Measurements from ENCODE around the gene POLR2A.
"Not testable (repeated sequence)": the region's sequence is repeated elsewhere in the genome, so short reads cannot be mapped to it uniquely, and the experiment has no call there.

POLR2A gene

DNA sequence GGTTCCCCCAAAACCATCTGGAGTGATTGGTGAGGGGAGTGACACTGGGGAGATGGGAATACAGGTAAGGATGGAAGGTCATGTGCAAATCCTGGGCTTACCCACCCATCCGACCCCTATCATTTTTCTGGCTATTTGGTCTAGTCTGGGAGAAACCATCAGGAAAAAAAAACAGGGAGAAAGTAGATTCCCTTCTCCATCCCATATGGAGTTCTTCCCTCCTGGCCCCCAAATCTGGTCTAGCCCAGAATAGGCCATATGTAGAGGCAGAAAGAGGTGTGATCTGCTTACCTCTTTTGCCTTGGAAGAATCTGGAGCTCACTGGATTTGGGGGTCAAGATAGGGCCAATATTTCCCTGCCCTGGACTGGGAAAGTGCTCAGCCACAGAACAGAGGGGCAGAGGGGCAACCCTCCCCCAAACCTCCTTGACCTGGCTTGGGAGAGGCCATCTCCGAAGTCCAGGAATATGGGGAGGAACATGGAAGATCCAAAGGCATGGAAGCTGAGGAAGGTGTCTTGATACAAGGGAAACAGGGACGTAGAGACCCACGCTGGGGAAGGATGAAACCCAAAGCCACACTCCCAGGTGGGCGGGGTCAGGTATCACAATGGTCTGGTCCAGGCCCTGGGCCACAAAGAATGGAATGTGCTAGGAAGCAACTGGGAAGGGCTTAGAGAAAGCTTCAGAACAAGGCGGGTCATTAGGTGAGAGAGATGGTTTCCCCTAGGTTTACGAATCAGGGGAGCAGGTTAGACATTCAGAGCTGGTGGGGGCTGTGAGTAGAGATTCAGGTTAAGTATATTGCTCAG is 23.1 kb upstream of the POLR2A start:
- no peak for DNase-seq

DNA sequence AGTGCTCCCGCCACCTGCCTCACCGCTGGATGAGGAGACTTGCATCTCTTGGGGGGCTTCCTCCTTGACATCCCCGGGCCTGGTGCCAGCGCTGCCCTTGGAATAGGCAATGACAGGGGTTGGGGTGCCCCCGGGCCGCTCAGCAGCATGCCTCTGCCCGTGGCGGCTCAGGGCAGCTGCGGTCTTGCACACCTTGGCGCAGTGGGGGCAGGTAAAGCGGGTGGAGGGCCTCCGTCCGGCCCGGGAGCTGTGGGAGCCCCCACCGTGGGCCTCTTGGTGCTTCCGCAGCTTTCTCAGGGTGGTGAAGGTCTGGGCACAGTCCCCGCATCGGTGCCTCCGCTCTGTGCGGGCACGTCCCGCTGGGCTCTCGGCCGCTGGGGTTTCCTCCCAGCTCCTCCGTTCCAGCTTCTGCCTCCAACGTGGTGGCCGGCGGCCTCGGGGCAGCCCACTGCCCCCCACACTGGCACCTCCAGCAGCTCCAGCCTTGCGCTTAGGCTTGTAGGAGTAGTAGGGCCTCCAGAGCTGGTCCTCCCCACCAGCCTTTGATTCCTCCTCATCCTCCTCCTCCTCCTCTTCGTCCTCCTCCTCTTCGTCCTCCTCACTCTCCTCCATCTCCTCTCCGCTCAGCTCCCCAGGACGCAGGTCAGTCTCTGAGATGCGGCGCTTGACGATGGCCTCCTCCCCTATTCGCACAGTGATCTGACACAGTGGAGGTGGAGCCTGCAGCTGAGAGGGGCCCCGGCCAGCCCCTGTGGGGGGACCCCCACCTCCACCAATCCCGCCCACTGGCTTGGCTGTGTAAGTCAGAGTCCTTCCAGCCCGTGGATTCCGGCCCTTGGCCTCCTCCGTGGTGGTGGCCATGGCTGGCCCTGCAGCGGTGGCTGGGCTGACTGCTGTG is 21.4 kb upstream of the POLR2A start:
- DNase-seq: no peak

DNA sequence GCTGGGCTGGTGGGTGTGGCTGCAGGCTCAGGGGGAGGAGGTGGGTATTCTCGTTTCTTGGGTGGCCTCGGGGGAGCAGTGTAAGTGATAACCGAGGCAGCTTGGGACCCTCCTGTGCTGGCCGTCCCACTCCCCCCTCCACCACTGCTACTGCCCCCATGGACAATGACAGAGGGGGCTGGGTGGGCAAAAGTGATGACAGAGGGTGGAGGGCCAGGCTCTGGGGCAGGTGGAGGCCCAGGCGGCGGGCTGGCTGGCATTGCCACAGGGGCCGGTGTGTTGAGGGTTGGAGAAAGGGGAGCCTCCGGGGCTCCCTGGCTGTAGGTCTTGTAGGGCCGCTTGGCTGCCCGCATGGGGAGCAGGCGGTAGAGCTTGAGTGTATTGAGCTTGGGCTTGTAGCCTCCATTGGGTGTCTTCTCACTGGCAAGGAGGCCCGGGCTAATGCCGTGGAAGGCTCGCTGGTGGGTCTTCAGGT is 20.8 kb upstream of the POLR2A start:
- DNase-seq: no peak

DNA sequence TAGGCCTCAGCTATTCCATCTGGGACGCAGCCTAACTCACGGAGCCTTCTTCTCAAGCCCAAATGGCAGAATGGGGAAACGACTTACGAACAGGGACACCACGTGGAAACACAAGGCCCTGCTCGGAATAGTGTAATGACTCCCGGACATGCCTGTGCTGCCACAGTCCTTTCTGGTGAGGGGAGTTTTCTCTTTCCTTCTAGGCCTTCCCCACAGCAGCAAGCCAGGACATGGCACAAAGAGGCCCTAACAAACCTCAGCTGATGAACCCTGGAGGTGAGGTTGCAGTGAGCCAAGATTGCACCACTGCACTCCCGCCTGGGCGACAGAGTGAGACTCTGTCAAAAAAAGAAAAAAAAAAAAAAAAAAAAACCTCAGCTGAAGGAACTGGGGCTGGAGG is 20.1 kb upstream of the POLR2A start:
- DNase-seq: no peak

DNA sequence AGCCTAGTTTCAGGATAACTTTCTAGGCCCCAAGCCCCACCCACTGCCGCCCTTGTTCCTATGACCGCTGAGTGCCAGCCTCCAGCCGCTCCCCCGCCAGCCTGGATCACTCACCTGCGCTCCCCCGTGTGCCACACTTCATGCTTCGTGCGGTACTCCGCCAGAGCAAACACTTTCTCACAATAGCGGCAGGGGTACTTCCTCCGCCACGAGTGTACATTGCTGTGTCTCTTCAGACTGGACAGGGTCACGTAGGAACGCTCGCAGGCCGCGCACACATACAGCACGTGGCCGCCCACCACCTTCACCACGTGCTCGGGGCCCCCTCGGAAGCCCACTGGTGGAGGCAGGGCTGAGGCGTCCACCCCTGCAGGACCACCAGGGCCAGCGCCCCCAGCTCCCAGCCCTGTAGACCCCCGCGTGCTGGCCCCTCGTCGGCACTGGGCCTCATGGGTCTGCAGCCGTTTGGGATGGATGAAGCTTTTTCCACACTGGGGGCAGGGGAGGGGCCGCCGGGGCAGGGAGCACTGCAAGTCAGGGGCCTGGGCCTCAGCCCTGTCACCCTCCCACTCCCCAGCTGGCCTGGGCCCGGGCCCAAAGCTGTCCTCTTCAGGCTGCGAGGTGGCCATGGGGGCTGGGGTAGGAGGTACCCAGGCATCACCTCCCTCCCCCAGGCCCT is 18.4 kb upstream of the POLR2A start:
- no peak for DNase-seq

DNA sequence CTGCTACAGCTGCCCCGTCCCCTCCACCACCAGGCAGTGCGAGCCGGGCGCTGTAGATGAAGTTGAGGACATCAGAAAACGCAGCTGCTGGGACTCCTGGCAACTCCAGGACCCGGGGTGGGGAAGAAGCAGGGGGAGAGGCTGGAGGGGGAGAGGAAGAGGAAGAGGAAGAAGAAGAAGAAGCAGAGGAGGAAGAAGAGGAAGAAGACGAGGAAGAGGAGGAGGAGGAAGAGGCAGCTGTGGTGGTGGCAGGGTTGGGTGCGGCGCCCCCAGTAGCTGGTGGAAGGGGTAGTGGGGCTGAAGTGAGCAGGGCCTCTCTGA is 17.9 kb upstream of the POLR2A start:
- no peak for DNase-seq

DNA sequence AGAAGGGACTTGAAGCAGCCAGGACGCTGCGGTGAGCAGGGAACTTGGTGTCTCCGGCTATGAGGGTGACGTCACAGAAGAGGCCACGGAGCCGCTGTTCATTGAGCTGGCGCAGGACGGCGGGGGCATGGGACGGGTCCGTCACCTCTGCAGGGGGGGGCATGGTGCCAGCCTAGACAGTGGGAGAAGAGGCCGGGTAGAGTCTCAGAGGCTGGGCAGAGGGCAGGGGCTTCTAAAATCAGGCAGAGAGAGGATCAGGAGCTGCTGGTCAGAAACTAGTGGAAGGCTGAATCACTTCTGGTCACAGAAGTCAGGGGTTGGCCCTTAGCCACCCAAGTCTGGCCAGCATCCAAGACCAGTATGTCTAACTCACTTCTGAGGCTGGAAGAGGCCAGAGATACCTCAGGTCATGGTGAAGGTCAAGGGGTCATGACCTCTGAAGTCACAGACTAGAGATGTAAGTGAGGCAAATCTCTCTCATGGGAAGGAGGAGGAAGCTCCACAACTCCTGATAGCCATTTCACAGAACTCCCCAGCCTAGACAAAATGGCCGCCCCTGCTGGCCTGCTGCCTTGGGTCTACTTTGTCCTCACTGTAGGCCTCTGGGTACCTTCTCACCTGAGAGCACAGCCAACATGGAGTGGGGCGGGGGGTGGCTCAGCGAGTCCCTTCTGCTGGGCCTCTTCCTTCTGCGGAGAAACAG is 17.4 kb upstream of the POLR2A start:
- DNase-seq: no peak

DNA sequence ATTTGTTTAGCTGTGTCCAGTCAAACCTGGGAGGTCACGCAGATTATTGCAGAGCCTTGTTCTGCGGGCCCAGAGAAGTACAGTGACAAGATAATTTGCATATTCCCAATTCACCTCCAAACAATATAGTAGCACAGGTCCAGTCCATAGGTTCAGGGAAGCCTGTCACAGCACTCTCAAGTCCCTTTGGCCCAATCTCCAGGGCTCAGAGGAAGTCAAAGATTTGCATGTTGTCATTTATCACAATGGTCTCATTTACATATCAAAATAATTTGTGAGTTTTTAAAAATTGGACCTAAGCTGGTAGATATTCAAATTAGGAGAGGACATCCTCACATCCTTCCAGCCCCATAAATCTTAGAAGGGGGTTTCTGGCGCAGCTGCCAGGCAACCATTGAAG is 16.7 kb upstream of the POLR2A start:
- DNase-seq: no peak

DNA sequence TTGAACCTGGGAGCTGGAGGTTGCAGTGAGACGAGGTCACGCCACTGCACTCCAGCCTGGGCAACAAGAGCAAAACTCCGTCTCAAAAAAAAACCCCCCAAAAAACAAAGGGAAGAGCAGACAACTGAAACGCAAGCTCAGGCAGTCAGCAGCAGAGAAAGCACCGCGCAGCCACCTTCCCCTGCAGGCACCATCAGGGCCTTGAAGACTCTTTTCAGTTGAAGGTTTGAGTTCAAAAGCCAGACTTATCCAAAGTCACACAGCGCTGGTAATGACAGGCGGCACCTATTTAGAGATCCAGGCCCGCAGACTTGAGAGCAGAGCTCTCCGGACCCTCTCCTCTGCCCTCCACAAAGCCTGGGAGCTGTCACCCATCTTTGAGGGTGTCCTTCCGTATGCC is 15.9 kb upstream of the POLR2A start:
- no peak for DNase-seq

DNA sequence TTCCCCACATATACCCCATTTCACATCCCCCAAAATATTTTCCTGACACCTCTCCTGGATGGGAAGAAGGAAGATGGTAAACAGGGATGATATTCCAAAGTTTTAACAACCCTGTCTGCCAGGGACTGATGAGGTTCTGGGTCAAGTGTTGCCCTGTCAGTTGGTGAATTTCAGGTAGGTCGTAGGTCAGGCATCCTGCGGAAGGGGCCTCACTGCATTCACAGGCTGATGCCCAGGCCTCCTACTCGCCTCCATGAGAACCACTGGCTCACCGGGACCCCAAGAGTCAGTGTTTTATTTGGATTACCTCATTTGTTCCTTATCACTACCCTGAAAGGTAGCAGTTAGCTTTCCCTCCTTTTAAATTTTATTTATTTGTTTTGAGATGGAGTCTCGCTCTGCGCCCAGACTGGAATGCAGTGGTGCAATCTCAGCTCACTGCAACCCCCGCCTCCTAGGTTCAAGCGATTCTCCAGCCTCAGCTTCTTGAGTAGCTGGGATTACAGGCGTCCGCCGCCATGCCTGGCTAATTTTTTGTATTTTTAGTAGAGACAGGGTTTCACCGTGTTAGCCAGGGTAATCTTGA is 15.3 kb upstream of the POLR2A start:
- no peak for DNase-seq

DNA sequence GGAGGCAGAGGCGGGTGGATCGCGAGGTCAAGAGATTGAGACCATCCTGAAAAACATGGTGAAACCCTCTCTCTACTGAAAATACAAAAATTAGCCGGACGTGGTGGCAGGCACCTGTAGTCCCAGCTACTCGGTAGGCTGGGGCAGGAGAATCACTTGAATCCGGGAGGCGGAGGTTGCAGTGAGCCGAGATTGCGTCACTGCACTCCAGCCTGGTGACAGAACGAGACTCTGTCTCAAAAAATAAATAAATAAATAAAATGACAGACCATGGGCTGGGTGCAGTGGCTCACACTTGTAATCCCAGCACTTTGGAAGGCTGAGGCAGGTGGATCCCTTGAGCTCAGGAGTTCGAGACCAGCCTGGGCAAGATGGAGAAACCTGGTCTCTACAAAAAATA is 14.3 kb upstream of the POLR2A start:
- not testable (repeated sequence) for DNase-seq

DNA sequence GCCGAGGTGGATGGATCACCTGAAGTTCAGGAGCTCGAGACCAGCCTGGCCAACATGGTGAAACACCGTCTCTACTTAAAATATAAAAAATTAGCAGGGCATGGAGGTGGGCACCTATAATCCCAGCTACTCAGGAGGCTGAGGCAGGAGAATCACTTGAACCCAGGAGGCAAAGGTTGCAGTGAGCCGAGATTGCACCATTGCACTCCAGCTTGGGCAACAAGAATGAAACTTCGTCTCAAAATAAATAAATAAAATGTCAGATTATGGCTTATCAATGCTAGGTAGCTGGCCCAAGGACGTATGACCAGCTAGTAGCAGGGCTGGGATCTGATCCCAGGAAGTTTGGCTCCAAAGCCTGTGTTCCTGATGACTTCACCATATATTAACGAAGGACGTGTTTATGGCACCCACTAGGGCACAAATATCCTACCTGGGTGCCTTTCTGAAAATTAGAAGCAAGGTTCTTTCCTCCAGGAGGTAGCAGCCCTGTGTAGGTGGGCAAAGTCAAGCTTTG is 13.7 kb upstream of the POLR2A start:
- DNase-seq: not testable (repeated sequence)

DNA sequence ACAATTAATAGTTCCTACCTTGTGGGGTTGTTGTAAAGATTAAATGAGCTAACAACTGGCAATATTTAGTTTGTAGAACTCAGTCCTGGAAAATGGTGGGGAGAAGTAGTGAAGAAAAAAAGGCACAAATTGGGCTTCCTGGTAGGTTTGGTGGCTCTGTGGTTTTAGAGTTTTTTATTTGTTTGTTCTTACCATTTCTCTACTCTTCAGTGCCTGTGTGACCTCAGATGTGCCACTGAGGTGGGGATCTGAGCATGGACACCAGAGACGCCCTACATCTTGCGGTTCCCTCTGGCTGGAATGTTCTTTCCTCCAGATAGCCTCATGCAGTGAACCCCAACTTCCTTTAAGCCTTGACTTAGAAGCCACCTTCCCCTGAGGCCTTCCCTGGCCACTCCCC is 12.4 kb upstream of the POLR2A start:
- no peak for DNase-seq

DNA sequence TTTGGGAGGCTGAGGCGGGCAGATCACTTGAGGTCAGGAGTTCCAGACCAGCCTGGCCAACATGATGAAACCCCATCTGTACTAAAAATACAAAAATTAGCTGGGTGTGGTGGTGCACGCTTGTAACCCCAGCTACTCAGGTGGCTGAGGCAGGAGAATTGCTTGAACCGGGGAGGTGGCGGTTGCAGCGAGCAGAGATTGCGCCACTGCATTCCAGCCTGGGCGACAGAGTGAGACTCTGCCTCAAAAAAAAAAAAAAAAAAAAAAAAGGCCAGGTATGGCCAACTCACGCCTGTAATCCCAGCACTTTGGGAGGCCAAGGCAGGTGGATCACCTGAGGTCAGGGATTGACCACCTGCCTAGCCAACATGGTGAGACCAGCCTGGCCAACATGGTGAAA is 9.4 kb upstream of the POLR2A start:
- not testable (repeated sequence) for DNase-seq

DNA sequence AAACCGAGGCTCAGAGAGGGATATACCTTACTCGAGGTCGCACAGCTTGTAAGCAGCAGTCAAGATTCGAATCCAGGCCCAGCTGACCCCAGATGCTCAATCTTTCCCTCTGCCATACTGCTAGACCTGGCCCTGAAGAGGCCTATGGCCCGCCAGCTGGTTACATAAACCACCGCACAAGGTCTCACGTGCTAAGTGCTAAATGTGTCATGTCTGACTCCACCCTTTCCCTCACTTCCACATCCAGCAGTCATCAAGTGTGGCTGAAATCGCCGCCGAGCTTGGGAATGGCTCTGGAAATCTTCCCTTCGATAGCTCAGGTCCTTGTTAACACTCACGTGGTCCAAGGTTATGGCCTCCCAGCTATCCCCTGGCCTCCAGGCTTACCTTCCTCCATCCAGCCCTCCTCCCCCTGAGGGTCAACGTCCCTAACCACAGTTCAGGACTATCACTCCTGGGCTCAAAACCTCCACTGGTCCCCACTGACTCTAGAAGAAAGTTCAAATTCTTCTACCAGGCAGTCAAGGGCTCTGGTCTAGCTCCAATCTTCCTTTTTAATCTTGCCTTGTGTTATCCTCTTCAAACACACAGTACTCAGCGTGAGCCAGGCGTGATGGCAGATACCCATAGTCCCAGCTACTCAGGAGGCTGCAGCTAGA is 8.3 kb upstream of the POLR2A start:
- DNase-seq: no peak

DNA sequence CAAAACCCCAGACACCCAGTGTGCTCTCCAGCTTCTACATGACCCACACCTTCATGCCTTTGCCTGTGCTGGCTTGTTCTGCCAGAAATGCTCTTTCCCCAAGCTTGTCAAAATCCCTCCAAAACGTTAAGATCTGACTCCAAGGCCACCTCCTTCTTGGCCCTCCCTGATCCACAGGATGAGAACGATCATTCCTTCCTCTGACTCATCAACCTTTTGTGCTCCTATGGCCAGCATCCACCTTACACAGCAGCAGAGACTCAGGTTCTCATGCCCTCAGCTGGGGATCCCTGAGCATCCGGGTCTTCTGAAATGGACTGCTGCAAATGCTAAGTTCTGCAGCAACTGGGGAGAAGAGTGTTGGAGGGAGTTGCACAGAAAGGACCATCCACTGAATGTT is 7.7 kb upstream of the POLR2A start:
- no peak for DNase-seq

DNA sequence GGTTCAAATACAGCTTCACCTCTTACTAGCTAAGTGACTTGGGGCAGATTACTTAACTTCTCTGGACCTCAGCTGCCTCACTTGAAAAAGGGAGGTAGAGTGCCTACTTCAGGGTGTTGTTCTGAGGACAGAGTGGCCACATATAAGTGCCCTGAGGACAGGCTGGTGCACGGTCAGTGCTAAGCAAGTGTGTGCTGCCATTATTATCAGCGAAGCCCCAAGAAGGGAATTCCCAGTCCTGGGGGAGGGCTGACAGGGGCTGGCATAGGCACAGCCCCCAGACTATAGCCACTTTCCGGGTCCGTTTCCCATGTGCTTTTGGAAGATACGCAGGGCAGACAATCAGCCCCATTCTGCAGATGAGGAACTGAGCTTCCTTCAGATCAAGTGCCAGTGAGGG is 7.2 kb upstream of the POLR2A start:
- DNase-seq: no peak

DNA sequence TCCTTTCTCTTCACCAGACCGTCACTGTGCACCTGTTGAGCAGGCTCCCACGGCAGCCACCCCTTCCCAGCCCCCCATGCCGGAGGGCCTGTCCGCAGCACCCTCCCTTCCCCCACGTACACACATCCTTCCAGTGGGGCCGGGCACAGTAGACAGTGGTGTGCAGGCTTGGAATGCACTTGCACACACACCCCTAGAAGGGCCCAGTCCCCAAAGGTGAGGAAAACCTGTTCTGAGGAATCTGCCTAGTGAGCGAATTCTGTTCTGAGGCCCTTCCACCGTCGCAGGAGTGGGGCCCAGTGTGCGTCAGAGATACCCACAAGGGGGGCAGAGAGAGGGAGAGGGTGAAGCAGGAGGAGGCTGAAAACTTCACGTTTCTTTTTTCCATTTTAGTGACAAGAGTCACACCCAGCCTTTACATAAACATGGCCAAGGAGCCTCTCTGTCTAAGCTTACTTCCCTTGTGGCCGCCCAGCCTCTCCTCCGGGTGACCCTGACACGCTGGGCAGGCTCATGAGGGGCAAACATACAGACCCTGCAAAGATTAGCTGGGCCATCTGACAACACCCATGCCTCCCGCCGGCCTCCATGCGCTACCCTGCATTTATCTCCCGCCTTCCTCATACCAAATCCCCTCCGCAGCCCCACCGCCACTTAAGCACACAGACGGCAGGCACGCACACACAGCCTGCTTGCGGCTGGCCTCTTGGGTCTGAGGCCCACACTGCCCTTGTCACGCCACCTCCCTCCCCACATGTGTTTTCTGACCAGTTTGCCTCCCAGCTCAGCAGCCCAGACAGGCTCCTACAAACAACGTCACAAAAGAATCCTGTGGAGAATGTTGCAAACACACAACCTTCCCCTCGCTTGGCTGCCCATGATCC is 6.5 kb upstream of the POLR2A start:
- no peak for DNase-seq

DNA sequence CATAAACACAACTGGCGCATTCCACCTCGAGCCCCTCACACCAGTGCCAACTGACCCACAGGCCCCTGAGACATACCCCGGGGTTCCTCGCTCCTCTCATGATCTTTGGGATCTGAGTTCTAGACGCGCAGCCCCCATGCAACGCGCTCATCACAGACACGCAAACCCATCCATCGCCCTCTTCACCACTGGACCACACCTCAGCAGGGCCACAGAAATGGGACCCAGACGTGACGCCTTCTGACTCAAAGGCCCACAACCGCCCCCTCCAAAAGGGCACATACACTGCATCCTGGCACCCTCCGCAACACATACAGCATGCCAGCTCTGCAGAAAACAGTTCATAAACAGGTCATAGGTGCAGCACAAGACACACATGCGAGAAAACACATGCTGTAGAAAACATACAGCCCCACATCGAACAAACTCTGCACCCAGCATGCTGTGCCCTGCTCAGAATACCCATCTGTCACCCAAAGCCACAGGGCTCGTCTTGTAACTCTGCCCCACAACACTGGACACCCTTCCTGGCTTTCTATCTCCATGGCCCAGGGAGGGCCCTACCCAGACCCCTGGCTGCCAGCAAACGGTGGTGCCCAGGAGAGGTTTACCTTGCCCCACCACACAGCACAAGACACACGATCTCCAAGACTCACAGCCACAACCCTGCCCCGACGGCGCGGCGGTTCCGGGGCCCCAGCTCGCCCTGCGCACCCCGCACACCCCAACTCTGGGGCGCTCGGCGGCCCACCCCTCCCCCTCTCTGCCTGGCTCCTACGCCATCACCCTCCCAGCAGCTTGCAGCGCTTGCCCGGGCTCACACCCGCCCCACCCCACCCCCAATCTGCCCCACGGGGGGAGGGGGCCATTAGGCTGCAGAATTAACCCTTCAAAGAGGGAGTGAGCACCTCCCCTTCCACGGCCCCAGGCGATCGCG is 5.6 kb upstream of the POLR2A start:
- peak; percentile 64 for DNase-seq

All from activated gamma-delta T cell treated with Interleukin-2 at 50 U/mL for 16 hours (primary cell).